HTR-8/SVneo (cell line): Measurements from ENCODE around the gene PLS1.
"Not testable (repeated sequence)": the region's sequence is repeated elsewhere in the genome, so short reads cannot be mapped to it uniquely, and the experiment has no call there.

Experiments used
- DNase-seq: peaks from one replicate; pipeline ENCODE4 v3.0.0; 2011; ENCODE audit warnings: low spot score, mixed read lengths; ENCODE audit not compliant: insufficient read length
- FAIRE-seq: peaks from 2 replicates; lab custom pipeline; 2011; peaks lifted over from hg19 to GRCh38; lab: Jason Lieb, UNC

PLS1 gene

GRCh38 chr3:142595951-142596725, at the start of gene PLS1:
PLS1 (plus strand) TSS chr3:142596393; CDS start chr3:142664238, 67,845 bp downstream.
- peak; percentile 28 for FAIRE-seq
- DNase-seq: peak; percentile 91

GRCh38 chr3:142549986-142550385, 46.2 kb upstream of the PLS1 start:
- FAIRE-seq: no peak

GRCh38 chr3:142552579-142552978, 43.6 kb upstream of the PLS1 start:
- DNase-seq, FAIRE-seq: not testable (repeated sequence)

More at GRCh38 chr3:142549986-142550385, 46.2 kb upstream of the PLS1 start:
- no peak for DNase-seq

GRCh38 chr3:142553741-142554140, 42.5 kb upstream of the PLS1 start:
- FAIRE-seq (no peak), DNase-seq (no peak)

GRCh38 chr3:142560118-142560517, 36.1 kb upstream of the PLS1 start:
- DNase-seq: no peak
- FAIRE-seq: no peak

- no peak for FAIRE-seq
- no peak for DNase-seq
These were observed 32.6 kb upstream of the PLS1 start for GRCh38 chr3:142563496-142563997.

- no peak for DNase-seq
- no peak for FAIRE-seq
These were observed 30.1 kb upstream of the PLS1 start for GRCh38 chr3:142566096-142566495.

- no peak for FAIRE-seq
- DNase-seq: no peak
These were observed 27.7 kb upstream of the PLS1 start for GRCh38 chr3:142568393-142569017.

GRCh38 chr3:142569422-142569821, 26.8 kb upstream of the PLS1 start:
- not testable (repeated sequence) for FAIRE-seq, DNase-seq

- DNase-seq, FAIRE-seq: not testable (repeated sequence)
These were observed 22.0 kb upstream of the PLS1 start for GRCh38 chr3:142574223-142574622.

GRCh38 chr3:142574665-142575064, 21.5 kb upstream of the PLS1 start:
- DNase-seq: no peak
- no peak for FAIRE-seq

GRCh38 chr3:142576792-142577191, 19.4 kb upstream of the PLS1 start:
- FAIRE-seq: no peak
- DNase-seq: no peak

GRCh38 chr3:142577696-142578328, 18.4 kb upstream of the PLS1 start:
- no peak for DNase-seq
- no peak for FAIRE-seq

GRCh38 chr3:142578329-142579223, 17.6 kb upstream of the PLS1 start, which contains the start of gene ATR:
ATR (minus strand) TSS chr3:142578733; CDS start chr3:142578704, 29 bp downstream.
- DNase-seq (peak; percentile 88), FAIRE-seq (peak; percentile 20)

- FAIRE-seq: no peak
- no peak for DNase-seq
These were observed 16.2 kb upstream of the PLS1 start for GRCh38 chr3:142580061-142580423.

GRCh38 chr3:142581070-142581469, 15.1 kb upstream of the PLS1 start:
- not testable (repeated sequence) for FAIRE-seq, DNase-seq

- DNase-seq: peak; percentile 66
- FAIRE-seq: peak; percentile 87
These were observed 9.3 kb upstream of the PLS1 start for GRCh38 chr3:142586803-142587406.

GRCh38 chr3:142588703-142589102, 7.5 kb upstream of the PLS1 start:
- FAIRE-seq: no peak
- no peak for DNase-seq

- not testable (repeated sequence) for FAIRE-seq, DNase-seq
These were observed 3.9 kb upstream of the PLS1 start for GRCh38 chr3:142592268-142592667.
